Measurements from ENCODE around the gene KCNJ2. TPM values are rescaled to one million over a fixed set of nuclear protein-coding genes. Genes with fewer than 3 reads are reported as not detected.

Gene KCNJ2
- total and polyA plus RNA-seq, 10 of the 15 experiments (the other 5 are each of a cell fraction or from before 2014, with no cell fraction given) = 1.6 to 10.1 (median 3.2) TPM

DNA sequence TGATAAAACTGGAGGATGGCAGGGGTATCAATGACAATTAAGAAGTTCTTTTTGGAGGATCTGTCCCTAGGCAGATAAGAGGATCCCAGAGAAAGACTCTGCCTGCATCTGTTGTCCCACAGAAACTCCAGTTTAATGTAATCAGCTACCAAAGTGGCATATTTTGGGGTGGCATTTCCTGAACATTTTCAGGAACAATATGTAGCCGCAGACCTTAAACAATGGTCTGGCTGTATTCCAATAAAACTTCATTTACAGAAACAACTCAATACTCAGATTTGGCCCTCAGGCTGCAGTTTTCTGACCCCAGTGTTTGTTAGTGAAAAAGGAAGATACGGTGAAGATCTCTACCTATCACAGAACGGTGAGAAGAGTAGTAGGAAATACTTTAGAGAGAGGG lies 48.2 kb upstream of the KCNJ2 start (continued):
- TF ChIP-seq MLLT1 (IDR thresholded peaks at IDR 0.05) = no peak

GRCh38 chr17:70123193-70123592 lies 46.1 kb upstream of the KCNJ2 start:
- Histone ChIP-seq H3K9ac (ENCODE audit: control insufficient read depth, insufficient read depth, low read length) (no peak overlapping the region), H3K79me2 (ENCODE audit: control insufficient read depth, insufficient read depth, low read length) (no peaks in the 10 kb centered on the region), H4K20me1 (ENCODE audit: control insufficient read depth, insufficient read depth) (no peaks in the 10 kb centered on the region), H3K4me2 (ENCODE audit: control insufficient read depth, insufficient read depth) (no peak overlapping the region), H3K4me1 (ENCODE audit: control insufficient read depth, insufficient read depth, low read length) (no peaks in the 10 kb centered on the region), H3K9me3 (replicated peaks; ENCODE audit: control insufficient read depth, insufficient read depth, low read length) (no peaks in the 10 kb centered on the region; the same call in 2 of the 3 replicates), H3K27ac (ENCODE audit: control insufficient read depth, insufficient read depth) (no peak overlapping the region), H3K36me3 (ENCODE audit: control insufficient read depth in 2 of 2, insufficient read depth in 2 of 2, low read length in 1 of 2) (no peaks in the 10 kb centered on the region), H2AFZ (ENCODE audit: control insufficient read depth, low read depth, low read length) (no peak overlapping the region), H3K4me3 (no peak overlapping the region), H3K27me3 (replicated peaks in 1 of 2; ENCODE audit: control insufficient read depth in 2 of 2, insufficient read depth in 2 of 2, low read length in 1 of 2) (no peaks in the 10 kb centered on the region)
- no peak for DNase-seq (ENCODE audit: low read depth, low spot score)
- in situ Hi-C loops (cut with MboI) (no loop called here), intact Hi-C loops (cut with micrococcal nuclease; ENCODE audit: unreplicated experiment) (no loop called here)
- 27% methylated on average over 2 of the region's 2 CpGs for WGBS (ENCODE audit: insufficient coverage, insufficient replicate concordance, low lambda C conversion rate, missing lambda C conversion rate)
- SMC1A ChIA-PET (ENCODE audit: uncharacterized antibody, unreplicated experiment) = interaction anchor here (0.6 to 2.1 kb wide), 4 partner anchors 9 to 516 kb away, joined by 3 to 7 read pairs (median 4); no protein-coding TSS in a partner anchor
- TF ChIP-seq, protein P1, sequence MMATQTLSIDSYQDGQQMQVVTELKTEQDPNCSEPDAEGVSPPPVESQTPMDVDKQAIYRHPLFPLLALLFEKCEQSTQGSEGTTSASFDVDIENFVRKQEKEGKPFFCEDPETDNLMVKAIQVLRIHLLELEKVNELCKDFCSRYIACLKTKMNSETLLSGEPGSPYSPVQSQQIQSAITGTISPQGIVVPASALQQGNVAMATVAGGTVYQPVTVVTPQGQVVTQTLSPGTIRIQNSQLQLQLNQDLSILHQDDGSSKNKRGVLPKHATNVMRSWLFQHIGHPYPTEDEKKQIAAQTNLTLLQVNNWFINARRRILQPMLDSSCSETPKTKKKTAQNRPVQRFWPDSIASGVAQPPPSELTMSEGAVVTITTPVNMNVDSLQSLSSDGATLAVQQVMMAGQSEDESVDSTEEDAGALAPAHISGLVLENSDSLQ (IDR thresholded peaks at IDR 0.05) = no peak
- TF ChIP-seq EED (IDR thresholded peaks at IDR 0.05; ENCODE audit: low read depth) (no peak), PML (IDR thresholded peaks at IDR 0.05; ENCODE audit: low read length) (no peak), SMAD5 (IDR thresholded peaks at IDR 0.05; ENCODE audit: low read depth) (no peak), E2F8 (IDR thresholded peaks at IDR 0.05; ENCODE audit: low read depth, partially characterized antibody) (no peak), NFYA (IDR thresholded peaks at IDR 0.05; ENCODE audit: borderline replicate concordance, low read depth, low read length) (no peak), POLR2A (IDR thresholded peaks at IDR 0.05; ENCODE audit: low read depth, low read length) (no peak), TCF12 (IDR thresholded peaks at IDR 0.05; ENCODE audit: low read depth, low read length) (no peak), PBX3 (IDR thresholded peaks at IDR 0.05; ENCODE audit: insufficient replicate concordance, low read depth, low read length) (no peak), ZBED1 (IDR thresholded peaks at IDR 0.05; ENCODE audit: borderline replicate concordance) (no peak), BACH1 (IDR thresholded peaks at IDR 0.05; ENCODE audit: borderline replicate concordance) (no peak)
- TF ChIP-seq, protein P2, sequence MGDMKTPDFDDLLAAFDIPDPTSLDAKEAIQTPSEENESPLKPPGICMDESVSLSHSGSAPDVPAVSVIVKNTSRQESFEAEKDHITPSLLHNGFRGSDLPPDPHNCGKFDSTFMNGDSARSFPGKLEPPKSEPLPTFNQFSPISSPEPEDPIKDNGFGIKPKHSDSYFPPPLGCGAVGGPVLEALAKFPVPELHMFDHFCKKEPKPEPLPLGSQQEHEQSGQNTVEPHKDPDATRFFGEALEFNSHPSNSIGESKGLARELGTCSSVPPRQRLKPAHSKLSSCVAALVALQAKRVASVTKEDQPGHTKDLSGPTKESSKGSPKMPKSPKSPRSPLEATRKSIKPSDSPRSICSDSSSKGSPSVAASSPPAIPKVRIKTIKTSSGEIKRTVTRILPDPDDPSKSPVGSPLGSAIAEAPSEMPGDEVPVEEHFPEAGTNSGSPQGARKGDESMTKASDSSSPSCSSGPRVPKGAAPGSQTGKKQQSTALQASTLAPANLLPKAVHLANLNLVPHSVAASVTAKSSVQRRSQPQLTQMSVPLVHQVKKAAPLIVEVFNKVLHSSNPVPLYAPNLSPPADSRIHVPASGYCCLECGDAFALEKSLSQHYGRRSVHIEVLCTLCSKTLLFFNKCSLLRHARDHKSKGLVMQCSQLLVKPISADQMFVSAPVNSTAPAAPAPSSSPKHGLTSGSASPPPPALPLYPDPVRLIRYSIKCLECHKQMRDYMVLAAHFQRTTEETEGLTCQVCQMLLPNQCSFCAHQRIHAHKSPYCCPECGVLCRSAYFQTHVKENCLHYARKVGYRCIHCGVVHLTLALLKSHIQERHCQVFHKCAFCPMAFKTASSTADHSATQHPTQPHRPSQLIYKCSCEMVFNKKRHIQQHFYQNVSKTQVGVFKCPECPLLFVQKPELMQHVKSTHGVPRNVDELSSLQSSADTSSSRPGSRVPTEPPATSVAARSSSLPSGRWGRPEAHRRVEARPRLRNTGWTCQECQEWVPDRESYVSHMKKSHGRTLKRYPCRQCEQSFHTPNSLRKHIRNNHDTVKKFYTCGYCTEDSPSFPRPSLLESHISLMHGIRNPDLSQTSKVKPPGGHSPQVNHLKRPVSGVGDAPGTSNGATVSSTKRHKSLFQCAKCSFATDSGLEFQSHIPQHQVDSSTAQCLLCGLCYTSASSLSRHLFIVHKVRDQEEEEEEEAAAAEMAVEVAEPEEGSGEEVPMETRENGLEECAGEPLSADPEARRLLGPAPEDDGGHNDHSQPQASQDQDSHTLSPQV (IDR thresholded peaks at IDR 0.05) = no peak
- CTCF ChIA-PET = interaction anchor here (1.4 kb wide), 1 partner anchor 10 kb away, joined by 6 read pairs; no protein-coding TSS in a partner anchor
- no TSS peak for BruUV-seq (replicated peaks)
- ATAC-seq = no peak
- RAD21 ChIA-PET (ENCODE audit: unreplicated experiment) = interaction anchor here (1.5 kb wide), 1 partner anchor 9 kb away, joined by 3 read pairs; no protein-coding TSS in a partner anchor
- POLR2A ChIA-PET = no interaction called here
- no peak for FAIRE-seq
